Measurements from ENCODE around the gene RGPD8. TPM values are rescaled to one million over a fixed set of nuclear protein-coding genes. Genes with fewer than 3 reads are reported as not detected.

RGPD8 gene
- polyA plus RNA-seq, 1 donor from 2014 or later, result 6.8 TPM

DNA sequence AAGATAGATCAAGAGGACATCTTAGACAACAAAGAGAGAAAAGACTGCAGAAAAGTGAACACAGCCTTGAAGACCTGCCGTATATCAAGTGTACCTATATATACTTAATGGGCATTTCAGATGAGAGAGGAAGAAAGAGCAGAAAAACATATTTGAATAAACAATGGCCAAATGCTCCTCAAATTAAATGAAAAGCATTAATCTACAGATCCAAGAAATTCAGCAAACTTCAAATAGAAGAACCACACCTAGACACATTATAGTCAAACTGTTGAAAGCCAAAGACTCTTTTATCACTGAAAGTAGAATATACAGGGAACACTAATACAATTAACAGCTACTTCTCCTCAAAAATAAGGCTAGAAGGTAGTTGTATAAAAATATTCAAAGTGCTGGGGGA lies 29.8 kb upstream of the RGPD8 start:
- H3K79me2 ChIP-seq (replicated peaks; ENCODE audit: insufficient read depth, low read length), result no peaks in the 10 kb centered on the region
- H2AFZ ChIP-seq (ENCODE audit: low read depth, low read length), result no peak overlapping the region
- H4K20me1 ChIP-seq (ENCODE audit: insufficient read depth), result no peaks in the 10 kb centered on the region
- H3K9me3 ChIP-seq (ENCODE audit: low read length), result no peaks in the 10 kb centered on the region
- TF ChIP-seq EP300 (conservative IDR thresholded peaks at IDR 0.05; ENCODE audit: poor library complexity, severe bottlenecking), result no peak
- no peak for TF ChIP-seq POLR2AphosphoS5 (IDR thresholded peaks at IDR 0.05)
- no peak for TF ChIP-seq RAD21 (conservative IDR thresholded peaks at IDR 0.05)
- no peak for TF ChIP-seq MXI1 (conservative IDR thresholded peaks at IDR 0.05; ENCODE audit: poor library complexity, severe bottlenecking)
- TF ChIP-seq EZH2 (IDR thresholded peaks at IDR 0.05; ENCODE audit: borderline replicate concordance, insufficient read depth, low read length, poor library complexity, severe bottlenecking), result no peak
- TF ChIP-seq, protein P1, sequence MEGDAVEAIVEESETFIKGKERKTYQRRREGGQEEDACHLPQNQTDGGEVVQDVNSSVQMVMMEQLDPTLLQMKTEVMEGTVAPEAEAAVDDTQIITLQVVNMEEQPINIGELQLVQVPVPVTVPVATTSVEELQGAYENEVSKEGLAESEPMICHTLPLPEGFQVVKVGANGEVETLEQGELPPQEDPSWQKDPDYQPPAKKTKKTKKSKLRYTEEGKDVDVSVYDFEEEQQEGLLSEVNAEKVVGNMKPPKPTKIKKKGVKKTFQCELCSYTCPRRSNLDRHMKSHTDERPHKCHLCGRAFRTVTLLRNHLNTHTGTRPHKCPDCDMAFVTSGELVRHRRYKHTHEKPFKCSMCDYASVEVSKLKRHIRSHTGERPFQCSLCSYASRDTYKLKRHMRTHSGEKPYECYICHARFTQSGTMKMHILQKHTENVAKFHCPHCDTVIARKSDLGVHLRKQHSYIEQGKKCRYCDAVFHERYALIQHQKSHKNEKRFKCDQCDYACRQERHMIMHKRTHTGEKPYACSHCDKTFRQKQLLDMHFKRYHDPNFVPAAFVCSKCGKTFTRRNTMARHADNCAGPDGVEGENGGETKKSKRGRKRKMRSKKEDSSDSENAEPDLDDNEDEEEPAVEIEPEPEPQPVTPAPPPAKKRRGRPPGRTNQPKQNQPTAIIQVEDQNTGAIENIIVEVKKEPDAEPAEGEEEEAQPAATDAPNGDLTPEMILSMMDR (IDR thresholded peaks at IDR 0.05; ENCODE audit: poor library complexity, severe bottlenecking), result no peak
- no peak for TF ChIP-seq TAF1 (IDR thresholded peaks at IDR 0.05; ENCODE audit: low read depth)
- no peak for TF ChIP-seq SMC3 (conservative IDR thresholded peaks at IDR 0.05; ENCODE audit: poor library complexity)
- no peak for TF ChIP-seq REST (IDR thresholded peaks at IDR 0.05; ENCODE audit: borderline replicate concordance)
- no peaks in the 10 kb centered on the region for H3K36me3 ChIP-seq (ENCODE audit: insufficient read depth, low read length)
- no peak overlapping the region for H3K9ac ChIP-seq (ENCODE audit: low read length)
- no peaks in the 10 kb centered on the region for H3K27me3 ChIP-seq (ENCODE audit: insufficient read depth, low read depth, low read length)
- no peak overlapping the region for H3K27ac ChIP-seq (ENCODE audit: low read length)
- no peak overlapping the region for H3K4me2 ChIP-seq (ENCODE audit: low read length)
- H3K4me3 ChIP-seq (ENCODE audit: low read length), result no peak overlapping the region
- H3K9me2 ChIP-seq (ENCODE audit: insufficient read depth, low read length), result no peaks in the 10 kb centered on the region
- no peaks in the 10 kb centered on the region for H3F3A ChIP-seq (ENCODE audit: insufficient read depth, low read length, poor library complexity, severe bottlenecking)

GRCh38 chr2:112462178-112462577 lies 28.7 kb upstream of the RGPD8 start:
- Histone ChIP-seq H3K4me2 (ENCODE audit: low read length) (no peak overlapping the region), H4K20me1 (ENCODE audit: insufficient read depth) (no peaks in the 10 kb centered on the region), H3K36me3 (ENCODE audit: insufficient read depth, low read length) (no peaks in the 10 kb centered on the region), H3K4me3 (ENCODE audit: low read length) (no peak overlapping the region), H3K9me2 (ENCODE audit: insufficient read depth, low read length) (no peaks in the 10 kb centered on the region), H3K9me3 (ENCODE audit: low read length) (no peaks in the 10 kb centered on the region), H3K79me2 (replicated peaks; ENCODE audit: insufficient read depth, low read length) (no peaks in the 10 kb centered on the region), H3F3A (ENCODE audit: insufficient read depth, low read length, poor library complexity, severe bottlenecking) (no peaks in the 10 kb centered on the region), H2AFZ (ENCODE audit: low read depth, low read length) (no peak overlapping the region), H3K27me3 (ENCODE audit: insufficient read depth, low read depth, low read length) (no peaks in the 10 kb centered on the region), H3K27ac (ENCODE audit: low read length) (no peak overlapping the region), H3K9ac (ENCODE audit: low read length) (no peak overlapping the region)
- TF ChIP-seq RAD21 (conservative IDR thresholded peaks at IDR 0.05) (no peak), EP300 (conservative IDR thresholded peaks at IDR 0.05; ENCODE audit: poor library complexity, severe bottlenecking) (no peak), TAF1 (IDR thresholded peaks at IDR 0.05; ENCODE audit: low read depth) (no peak), REST (IDR thresholded peaks at IDR 0.05; ENCODE audit: borderline replicate concordance) (no peak), SMC3 (conservative IDR thresholded peaks at IDR 0.05; ENCODE audit: poor library complexity) (no peak), POLR2AphosphoS5 (IDR thresholded peaks at IDR 0.05) (no peak), EZH2 (IDR thresholded peaks at IDR 0.05; ENCODE audit: borderline replicate concordance, insufficient read depth, low read length, poor library complexity, severe bottlenecking) (no peak), MXI1 (conservative IDR thresholded peaks at IDR 0.05; ENCODE audit: poor library complexity, severe bottlenecking) (no peak)
- TF ChIP-seq, protein P1 (IDR thresholded peaks at IDR 0.05; ENCODE audit: poor library complexity, severe bottlenecking), result no peak

Measured in neural cell (in vitro differentiated cells).